ENCODE results near the gene ZBTB20. TPM values are rescaled to one million over a fixed set of nuclear protein-coding genes. Genes with fewer than 3 reads are reported as not detected.
"Not testable (repeated sequence)": the region's sequence is repeated elsewhere in the genome, so short reads cannot be mapped to it uniquely, and the experiment has no call there.

Gene ZBTB20
- total RNA-seq, 1 donor from 2014 or later = 24.0 TPM

DNA sequence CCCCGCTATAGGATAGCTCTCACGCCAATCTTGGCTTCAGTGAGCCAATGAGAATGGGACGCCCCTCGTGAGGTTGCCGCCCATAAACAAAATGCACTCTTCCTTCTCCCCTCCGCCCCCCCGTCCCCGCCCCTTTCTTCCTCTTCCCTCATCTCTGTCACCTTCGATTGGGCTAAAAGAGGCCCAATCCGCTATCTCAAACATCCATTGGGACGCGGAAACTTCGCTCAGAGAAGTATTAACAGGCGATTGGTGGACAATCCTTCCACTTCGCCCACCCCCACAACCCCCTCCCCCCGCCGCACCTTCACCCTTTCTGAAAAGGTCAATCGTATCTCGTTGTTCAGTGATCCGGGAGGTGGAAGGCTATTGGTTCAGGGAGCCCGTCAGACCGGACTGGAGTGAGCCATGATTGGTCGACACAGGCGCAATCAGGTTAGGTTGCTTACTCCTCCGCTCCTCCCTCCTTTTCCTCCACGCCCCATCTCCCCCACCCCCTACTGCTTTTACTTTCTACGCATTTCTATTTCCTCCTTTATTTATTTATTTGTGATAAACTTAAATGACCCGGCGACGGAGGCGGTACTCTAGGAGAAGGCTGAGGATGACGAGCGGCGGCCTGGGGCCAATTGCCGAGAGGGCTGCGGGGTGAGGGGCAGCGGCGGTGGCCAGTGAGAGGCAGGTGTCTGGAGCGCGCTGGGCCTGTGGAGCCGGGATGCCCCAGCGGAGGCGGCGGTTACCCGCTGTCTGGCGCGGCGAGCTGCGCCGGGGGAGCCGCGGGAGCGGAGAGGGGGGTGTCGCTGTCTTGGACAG is 447 bp upstream of the ZBTB20 start:
- peak; percentile 100 for DNase-seq

DNA sequence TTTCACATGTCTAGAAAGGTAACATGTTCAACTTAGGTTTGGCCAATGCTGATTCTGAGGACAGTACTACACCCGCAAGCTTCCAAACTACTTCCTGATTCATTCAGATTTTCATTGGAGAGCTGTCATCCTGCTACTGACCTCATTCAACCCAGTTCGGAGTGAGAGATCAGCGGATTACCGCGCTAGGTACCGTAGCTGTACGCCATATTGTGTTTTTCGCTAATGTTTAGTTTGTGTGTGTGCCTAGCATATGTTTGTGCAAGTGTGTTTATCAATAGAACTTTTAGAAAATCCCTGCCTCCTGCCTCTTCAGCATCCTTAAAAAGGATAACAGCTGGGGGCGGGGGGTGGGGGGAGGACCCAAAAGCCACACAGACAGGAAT is 1.1 kb downstream of the ZBTB20 start:
- peak; percentile 75 for DNase-seq

DNA sequence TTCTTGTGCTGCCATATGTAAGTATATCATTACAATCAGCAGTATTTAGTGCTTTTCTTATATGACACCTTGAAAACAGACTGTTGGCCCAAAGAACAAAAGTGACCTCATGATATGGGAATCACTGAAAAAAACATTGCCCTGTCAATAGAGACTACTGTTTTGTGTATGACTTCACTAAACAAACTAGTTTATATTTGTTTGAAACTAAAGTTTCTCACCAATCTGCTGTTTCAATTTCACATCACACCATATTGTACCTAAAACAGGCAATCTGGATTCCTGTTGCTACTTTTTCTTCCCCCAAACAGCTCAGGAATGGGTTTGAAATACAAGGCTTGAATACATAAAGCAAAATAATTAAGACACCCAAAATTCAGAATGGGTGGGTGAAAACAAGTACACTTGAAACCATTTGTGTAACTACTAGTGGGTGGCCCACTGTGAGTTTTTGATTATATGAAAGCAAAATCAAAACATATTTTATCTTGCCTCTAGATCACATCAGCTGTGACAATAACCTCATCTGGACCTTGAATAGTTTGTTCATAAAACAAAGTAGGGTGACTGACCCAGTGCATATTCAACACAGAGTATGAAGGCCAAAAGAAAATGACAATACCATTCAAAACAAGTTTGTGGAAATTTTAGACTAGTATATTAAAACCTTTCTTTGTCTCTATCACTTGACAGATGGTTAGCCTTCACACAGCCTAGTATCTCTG is 5.9 kb downstream of the ZBTB20 start:
- DNase-seq = no peak

DNA sequence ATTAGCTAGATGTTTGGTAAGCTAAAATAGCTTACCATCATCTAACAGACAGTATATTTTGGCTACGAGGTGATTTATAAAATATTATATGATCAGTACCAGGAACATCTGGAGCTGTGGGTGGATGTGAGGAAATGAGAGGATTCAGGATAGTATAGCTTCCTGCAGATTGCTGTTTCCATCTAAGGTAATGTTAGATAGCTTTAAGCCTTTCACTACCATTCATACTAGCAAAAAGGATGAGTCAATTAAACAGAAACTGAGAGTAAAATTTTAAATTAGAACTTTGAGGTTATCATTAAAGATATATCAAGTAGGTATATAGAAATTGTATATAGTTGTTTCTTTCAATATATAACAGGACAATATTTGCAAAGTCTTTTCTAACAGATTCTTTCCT is 8.0 kb downstream of the ZBTB20 start:
- no peak for DNase-seq

DNA sequence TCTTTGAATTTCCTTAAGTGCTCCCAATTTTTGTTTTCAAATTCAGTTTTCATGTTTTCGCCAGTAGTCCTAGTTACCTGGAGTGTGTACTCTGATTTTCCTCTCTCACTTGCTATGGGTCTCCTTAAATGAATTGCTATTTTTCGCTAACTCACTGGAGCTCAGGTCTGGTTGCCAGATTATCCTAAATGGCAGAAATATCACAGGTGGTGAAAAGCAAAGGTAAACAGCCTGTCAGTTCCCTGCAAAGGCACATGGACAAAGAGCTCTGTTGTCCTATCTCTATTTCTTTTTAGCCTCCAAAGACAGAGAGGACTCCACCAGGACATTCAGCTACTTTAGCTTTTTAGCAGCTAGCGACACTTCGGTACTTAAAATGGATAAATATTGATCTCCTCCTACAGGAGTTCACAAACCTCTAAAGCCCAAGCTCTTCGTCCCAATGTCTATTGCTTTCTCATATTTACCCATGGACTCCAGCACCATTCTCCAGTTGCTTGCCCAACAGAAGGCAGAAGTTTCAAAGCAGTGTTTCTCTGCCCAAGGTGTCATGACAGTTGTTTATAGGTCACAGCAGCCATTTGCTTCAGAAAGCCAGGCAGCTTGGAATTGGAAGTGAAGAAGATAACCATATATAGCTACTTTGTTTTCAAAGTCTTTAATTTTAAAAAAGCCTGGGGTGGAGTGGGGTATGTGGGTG is 12.3 kb downstream of the ZBTB20 start:
- no peak for DNase-seq

DNA sequence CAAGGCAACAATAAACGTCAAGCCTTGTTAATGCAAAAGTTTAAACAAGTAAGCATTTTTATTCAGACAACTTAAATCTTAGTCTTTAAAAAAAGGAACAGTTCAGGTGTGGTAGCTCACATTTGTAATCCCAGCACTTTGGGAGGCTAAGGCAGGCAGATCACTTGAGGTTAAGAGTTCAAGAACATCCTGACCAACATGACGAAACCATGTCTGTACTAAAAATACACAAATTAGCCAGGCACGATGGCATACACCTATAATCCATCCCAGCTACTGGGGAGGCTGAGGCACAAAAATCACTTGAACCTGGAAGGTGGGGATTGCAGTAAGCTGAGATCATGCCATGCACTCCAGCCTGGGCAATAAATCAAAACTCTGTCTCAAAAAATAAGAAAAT is 19.9 kb downstream of the ZBTB20 start:
- DNase-seq = no peak

DNA sequence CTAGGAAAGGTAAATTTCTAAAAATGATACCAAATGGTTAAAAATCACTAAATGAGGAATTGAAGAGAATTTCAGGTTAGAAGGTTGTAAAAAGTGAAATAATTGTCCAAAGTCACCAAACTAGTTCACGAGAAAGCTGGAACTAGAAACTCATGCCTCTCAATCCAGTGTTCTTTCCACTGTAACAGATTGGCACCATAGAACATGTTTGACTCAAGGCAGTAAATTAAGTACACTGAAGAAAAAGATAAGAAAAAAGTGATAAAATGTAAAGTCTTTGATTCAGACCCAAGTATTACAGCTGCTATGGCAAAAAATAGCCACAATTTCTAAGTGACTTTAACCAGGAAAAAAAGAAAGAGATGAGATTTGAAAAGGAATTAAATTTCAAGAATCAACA is 26.5 kb downstream of the ZBTB20 start:
- DNase-seq = no peak

DNA sequence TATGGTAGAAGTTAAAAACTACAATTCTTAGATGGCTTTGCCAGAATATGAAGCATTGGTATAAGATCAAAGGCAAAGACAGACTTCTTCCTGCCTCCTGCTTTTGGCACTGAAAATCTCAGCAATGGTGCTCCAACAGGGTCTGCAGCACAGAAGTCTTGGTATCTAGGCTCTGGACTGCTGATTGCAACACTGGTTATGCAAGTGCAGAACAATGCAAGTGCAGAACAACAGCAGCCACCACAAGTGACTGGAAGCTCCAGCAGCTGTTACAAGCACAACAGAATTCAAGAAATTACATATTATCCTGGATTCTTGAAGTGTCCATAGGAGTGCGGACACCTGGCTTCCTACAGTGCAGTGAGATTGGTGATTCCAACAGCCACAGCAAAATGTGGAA is 33.7 kb downstream of the ZBTB20 start:
- no peak for DNase-seq

DNA sequence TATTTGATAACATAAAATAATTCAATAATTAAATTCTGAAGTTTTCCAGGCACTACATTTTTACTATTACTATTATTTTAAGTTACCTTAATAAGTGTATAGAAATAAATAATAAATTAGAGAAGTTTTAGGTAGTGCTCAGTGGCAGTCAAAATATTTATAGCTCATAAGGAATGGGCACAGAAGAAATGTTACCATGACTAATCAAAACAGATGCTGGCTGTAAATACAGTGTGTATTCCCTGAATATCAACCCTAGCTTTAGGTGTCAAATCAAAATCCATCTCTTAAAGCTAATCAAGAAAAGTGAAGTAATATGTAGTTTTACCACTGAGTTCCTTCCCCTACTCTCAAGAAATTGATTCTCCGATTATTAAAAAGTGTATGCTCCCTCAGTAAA is 35.5 kb downstream of the ZBTB20 start:
- DNase-seq = no peak

DNA sequence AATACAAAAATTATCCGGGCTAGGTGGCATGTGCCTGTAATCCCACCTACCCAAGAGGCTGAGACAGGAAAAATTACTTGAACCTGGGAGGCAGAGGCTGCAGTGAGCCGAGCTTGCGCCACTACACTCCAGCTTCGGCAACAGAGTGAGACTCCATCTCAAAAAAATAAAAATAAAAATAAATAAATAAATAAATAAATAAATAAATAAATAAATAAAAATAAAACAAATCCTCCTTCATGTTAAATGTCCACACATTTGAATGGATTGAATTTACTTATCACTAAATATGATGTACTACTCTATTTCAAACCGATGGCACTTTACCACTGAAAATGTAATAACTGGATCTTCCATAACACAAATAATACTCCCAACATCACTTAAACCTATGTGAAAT is 36.3 kb downstream of the ZBTB20 start:
- no peak for DNase-seq

DNA sequence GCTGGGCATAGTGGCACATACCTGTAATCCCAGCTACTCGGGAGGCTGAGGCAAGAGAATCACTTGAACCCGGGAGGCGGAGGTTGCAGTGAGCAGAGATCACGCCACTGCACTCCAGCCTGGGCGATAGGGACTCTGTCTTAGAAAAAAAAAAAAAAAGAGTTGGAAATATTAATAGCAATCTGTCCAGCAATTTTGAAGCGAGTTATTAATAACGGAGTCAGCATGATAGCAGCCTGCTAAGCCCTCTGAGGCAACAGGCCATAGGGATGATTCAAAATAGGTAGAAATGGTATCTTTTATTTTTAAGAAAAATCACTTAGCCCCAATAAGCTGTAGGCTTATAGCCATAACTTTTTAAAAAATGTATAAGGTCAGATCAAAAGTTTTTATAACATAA is 37.0 kb downstream of the ZBTB20 start:
- DNase-seq = not testable (repeated sequence)

DNA sequence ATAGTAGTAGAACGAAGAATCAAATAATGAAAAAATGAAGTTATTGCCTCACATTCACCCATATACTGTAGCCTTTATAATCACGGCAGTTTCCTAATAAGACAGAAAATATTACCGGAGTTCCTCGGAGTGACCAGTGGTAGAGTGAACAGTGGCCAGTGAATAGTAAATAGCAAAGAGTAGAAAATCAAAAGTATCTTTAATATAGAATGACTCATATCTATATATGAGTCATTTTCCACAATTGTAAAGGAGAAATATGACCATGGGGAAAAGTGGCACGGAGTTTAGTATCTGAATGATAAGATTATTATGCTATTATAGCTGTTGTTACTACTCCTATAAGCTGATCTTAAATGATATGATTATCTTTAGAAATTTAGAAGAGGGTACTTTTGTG is 38.5 kb downstream of the ZBTB20 start:
- DNase-seq = no peak

DNA sequence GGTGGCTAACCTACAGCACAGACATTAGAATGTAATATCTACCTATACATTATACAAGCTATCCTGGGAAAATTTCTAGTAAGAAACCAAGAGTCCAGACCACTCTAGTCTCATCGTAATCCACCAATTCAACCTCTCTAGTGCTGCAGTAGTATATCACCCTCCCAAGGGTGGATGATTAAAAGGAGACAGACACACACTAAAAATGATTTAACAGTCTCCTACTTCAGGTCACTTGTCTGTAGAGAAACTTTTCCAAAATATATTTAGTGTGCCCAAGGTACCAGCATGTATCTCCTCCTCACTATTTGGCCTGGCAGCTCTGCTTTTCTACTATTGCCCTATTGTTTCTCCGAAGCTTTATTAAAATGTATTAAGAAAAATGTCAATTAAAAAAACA is 45.0 kb downstream of the ZBTB20 start:
- no peak for DNase-seq

DNA sequence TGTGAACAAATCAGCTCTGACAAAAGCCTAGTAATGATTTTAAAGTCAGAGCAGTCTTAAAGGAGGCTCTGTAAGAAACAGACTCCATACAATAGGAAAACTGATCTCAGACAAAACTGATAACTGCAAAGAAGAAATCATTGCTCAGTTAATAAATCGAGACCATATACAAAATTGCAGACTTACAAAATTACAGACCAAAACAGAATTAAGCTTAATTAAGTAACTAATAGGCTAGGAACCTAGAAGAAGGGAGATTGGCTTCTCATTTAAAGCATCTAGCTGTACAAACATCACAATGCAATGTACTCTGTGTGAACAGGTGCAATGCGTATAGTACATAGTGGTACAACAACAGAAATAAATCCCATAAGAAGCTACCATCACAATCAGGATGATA is 46.3 kb downstream of the ZBTB20 start:
- DNase-seq = no peak

DNA sequence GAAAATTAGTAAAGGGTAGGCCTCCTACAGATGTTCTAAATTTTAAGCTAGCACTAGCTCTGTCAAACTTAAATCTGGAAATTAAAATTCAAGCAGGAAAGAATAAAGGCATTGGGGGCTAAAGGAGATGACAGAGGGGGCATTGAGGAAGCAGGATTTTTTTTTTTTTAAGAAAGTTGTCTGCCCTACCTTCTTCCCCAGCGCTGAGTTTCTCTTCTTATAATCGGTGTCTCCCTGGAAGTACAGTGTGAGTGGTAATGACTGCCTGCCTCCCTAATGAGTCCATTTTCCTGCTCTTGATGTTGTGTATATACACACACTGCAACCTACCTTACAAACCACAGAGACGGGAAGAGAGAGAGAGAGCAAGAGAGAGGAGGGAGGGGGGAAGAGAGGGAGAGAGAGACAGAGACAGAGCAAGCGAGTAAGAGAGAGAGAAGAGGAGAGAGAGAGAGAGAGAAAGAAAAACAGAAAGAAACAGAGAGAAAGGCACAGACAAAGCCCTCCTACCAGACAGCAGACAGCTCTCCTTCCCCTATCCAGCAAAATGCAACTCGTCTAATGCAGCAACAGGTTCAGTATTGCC is 47.0 kb downstream of the ZBTB20 start:
- peak; percentile 46 for DNase-seq

DNA sequence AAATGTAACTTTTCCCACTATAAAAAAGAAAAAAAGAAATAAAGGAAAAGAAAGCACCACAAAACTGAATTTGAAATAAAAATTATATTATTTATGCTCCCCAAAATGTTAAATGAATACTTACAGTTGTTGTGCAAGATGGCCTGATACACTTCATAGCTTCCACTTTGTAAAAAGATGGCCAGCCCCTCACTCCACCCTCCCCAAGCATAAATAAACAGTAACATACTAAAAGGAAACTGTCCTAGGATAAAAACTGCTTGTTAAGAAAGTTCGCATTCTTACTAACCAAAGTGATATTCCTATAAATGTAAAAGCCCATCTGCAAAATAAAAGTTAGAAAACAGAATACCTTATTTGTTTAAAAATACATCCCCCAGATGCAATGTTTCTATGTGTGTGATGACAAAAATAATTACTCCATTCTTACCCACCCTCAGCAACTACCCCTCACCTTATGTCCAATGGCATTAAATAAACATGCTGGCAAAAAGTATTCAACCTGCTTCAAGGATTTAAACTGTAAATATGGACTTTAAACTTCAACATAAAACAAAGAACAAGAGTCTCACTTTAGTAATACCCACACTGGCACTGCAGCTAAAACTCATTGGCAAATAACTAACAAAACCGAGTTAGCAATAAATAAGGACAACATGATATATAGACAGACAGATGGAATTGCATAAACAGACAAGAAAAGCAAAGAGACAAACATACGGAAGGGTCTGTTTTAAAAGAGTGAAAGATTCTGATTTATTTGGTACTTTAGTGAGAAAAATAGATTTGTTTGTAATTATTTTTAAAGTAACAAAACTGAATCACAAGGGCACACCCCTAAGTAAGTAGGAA is 47.7 kb downstream of the ZBTB20 start:
- DNase-seq = no peak

DNA sequence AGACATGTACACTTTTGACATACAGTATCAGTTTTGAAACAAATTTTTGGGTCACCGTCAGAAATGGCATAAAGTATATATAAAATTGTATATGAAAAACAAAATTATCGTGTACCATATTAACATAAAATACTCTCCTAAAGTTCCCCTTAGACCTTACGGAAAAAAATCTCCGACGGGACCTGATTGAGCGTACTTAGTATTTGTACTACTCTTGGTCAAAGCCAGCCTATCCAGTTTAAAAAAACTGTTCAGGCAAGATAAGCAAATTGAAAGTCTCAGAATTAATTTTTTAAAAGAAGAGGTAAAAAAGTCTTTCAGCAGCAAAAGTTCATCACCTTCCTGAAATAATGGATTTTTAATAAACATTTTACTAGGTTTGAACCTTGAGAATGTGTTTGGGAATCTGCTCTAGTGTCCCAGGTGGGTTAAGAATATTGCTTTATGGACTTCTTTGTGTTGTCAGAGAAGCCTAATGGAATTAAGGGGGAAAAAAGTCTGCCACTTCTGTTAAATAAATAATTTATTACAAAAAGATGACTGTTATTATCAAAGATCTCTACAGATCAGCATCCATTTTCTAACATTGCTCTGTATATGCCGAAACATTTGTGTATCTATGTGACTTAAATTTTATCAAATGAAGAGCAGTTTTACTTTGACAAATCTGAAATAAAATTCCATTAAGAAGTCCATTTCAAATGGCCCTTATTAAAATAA is 48.6 kb downstream of the ZBTB20 start:
- no peak for DNase-seq

DNA sequence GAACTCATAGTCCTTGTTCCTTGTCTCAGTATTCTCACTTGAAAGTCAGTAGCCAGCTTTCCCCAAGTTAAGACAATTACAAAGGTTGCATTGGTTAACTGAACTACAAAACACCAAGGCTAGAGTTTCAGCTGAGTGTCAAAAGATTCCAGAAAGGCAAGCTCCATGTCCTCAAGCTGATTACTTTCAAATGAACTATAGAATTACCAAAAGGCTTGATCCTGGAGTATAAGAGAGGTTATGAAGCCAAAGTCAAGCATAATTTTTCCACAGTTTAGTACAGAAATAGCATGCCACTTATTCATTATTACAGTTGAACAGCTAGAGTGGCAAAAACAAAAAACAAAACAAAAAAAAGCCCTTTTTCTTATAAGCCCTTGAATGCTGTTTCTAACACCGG is 51.9 kb downstream of the ZBTB20 start:
- no peak for DNase-seq

DNA sequence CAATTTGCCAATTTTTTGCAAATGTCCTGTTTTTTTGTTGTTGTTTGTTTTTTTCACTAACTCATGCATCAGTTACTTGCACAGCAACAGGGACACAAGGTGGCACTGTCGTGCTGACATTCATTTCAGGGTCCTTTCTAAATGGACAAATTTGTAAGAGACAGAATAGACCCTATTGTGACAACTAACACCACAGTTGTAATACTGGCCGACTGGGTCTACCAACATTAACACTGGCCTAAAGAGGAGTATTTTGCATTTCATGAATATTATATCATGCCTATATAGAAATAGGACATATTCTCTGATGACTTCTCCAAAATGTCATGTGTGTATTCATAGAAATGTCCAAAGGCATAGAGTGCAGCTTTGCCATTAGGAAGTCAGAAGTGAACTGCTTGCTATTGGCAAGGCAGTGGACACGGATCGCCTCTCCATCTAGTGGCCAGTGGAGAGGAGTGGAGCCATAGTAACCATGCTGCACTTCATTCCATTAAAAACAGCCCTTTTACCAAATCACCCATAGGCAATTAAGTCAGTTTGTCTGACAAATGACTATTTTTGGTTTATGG is 54.8 kb downstream of the ZBTB20 start:
- peak; percentile 81 for DNase-seq

DNA sequence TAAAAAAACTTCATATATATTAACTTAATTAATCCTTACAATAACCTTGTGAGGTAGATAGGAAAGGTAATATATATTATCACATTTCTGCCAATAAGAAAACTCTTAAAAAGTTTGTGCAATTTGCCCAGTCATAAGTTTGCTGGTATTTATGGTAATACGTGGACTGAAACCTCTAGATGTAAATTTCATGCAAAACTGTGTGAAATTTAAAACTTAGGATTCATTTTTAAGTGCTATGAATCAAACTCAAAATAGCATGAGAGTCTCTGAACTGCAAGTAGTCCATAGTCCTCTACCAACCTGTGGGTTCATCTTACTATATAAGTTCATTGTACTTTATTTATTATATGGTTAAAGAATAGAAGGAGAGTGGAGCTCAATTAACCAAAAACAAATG is 56.4 kb downstream of the ZBTB20 start:
- no peak for DNase-seq

DNA sequence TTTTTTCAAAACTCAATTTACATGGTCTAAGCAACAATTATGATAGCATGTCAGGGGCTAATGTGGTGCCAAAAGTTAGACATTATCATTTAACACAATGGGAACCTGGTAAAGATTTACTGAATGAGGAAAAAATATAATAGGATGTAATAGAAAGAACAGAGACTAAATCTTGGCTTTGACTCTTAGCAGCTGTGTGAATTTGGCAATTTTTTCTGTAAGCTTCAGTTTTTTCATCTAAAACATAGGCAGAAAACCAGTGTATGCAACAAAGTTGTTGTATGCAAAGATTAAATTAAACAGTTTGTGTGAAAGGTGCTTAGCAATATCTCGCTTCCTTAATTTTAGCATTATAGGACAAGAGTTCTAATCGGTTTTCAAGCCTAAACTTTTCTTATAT is 57.6 kb downstream of the ZBTB20 start:
- DNase-seq = no peak
